ENCODE results near the gene B3GNT5.

B3GNT5 gene

GRCh38 chr3:183262875-183263378 lies 9.9 kb downstream of the B3GNT5 start:
- DNase-seq (ENCODE audit: extremely low spot score, insufficient read length, low read depth) (no peak), FAIRE-seq (no peak)

DNA sequence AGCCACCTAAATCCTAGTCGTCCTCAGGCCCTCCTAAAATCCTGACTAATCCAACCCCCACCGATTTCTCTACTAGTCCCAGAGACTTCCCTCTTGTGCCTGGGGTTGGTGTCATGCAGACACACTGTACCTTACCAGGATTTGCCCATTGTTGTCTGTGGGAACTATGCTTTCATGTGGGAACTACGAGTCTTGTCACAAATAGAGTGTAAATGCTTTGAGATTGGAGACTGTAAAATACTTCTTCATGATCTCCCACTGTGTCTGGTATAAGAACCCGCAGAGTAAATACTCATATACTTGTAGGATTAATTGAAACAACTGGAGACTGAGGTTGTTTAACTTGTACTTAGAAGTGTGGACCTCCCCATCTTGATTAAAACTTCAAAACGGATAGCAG lies 11.2 kb downstream of the B3GNT5 start:
- FAIRE-seq (no peak), DNase-seq (ENCODE audit: extremely low spot score, insufficient read length, low read depth) (no peak)

- no peak for FAIRE-seq
These were observed 12.1 kb downstream of the B3GNT5 start for GRCh38 chr3:183265157-183265642.

DNA sequence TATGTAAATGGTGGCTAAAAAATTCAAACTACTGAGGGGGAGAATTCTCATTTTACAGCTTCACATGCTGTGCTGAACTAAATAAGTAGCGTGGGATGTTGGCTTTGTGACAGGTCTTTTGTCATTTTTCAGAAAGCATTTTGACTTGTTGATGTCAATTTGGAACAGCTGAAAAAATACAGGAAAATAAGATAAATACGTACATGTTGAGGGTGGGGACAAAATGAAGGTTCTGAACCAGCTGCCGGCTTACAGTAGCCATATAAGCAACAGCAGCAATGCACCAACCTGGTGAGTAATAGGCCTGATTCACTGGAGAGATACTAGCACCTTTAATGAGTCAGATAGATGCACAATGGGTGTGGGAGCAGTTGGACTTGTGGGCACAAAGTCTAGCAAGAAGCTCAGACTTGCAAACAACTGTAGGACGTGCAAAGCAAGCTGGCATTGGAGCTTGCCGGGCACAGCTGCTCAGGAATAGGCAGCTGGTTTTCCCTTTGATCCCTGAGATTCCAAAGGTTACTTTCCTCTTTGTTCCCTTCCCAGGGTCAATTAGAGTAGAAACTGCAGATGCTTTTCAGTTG lies 12.9 kb downstream of the B3GNT5 start:
- DNase-seq (ENCODE audit: extremely low spot score, insufficient read length, low read depth) (no peak), FAIRE-seq (no peak)

More at GRCh38 chr3:183265157-183265642, 12.1 kb downstream of the B3GNT5 start:
- DNase-seq (ENCODE audit: extremely low spot score, insufficient read length, low read depth): no peak

DNA sequence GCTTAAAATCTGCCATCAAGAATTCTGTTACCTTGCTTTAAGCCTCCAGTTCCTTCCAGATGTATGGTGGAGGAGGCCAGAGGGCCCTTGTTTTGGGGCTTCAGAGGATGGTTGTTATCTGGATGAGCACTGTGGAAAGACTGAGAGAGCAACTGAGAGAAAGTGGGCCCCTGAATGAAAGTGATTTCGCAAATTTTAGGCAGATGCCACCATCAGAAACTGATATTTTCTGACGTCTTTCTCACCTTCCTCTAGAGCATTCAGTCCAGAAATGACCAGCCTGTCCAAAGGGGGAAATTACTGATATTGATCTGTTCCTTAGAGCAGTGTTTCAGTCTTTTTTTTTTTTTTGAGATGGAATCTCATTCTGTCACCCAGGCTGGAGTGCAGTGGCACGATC lies 13.4 kb downstream of the B3GNT5 start:
- DNase-seq (ENCODE audit: extremely low spot score, insufficient read length, low read depth) (no peak), FAIRE-seq (no peak)

- FAIRE-seq (no peak), DNase-seq (ENCODE audit: extremely low spot score, insufficient read length, low read depth) (no peak)
These were observed 14.1 kb downstream of the B3GNT5 start for GRCh38 chr3:183267140-183267539.

DNA sequence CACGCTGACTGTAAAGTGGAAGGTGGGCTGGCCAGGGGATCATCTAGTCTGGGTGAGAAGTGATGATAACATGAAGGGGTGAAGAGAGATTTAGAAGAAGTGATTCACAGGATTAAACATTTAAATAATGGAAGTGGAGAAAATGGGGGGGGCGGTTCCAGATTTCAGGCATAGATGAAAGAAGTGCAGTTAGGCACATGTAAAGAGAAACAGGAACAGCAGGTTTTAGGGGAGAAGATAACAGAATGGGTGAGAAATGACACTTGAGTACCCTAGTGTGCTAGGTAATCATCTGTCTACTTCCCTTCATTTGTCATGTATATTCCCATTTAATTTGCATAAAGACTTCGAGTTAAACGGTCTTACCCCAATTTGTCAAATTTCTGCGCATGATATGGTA lies 15.3 kb downstream of the B3GNT5 start:
- no peak for FAIRE-seq
- no peak for DNase-seq (ENCODE audit: extremely low spot score, insufficient read length, low read depth)

DNA sequence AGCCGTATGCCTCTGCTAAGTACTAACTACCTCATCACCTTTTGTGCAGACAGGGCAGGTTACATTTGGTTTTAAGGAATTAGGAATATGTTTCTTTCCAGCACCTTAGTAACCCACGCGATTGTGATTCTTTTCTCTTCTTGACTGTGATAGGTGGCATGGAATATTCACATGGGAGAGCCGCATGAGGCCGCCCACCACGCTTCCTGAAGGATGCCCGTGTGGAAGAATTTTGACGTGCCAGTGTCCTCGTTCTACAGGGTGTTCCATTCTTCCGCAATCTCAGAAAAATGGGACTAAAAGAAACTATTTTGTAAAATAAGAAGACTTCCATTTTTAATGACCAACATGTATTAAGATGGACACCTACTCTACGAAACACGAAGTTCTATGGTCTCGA lies 16.3 kb downstream of the B3GNT5 start:
- FAIRE-seq (no peak), DNase-seq (ENCODE audit: extremely low spot score, insufficient read length, low read depth) (no peak)

DNA sequence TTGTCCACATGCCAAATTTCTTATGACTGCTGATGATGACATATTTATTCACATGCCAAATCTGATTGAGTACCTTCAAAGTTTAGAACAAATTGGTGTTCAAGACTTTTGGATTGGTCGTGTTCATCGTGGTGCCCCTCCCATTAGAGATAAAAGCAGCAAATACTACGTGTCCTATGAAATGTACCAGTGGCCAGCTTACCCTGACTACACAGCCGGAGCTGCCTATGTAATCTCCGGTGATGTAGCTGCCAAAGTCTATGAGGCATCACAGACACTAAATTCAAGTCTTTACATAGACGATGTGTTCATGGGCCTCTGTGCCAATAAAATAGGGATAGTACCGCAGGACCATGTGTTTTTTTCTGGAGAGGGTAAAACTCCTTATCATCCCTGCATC lies 17.3 kb downstream of the B3GNT5 start:
- DNase-seq (ENCODE audit: extremely low spot score, insufficient read length, low read depth) (no peak), FAIRE-seq (no peak)

DNA sequence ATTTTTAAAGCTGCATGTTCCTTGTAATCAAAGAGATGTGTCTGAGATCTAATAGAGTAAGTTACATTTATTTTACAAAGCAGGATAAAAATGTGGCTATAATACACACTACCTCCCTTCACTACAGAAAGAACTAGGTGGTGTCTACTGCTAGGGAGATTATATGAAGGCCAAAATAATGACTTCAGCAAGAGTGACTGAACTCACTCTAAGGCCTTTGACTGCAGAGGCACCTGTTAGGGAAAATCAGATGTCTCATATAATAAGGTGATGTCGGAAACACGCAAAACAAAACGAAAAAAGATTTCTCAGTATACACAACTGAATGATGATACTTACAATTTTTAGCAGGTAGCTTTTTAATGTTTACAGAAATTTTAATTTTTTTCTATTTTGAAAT lies 19.1 kb downstream of the B3GNT5 start:
- no peak for DNase-seq (ENCODE audit: extremely low spot score, insufficient read length, low read depth)
- FAIRE-seq: no peak

GRCh38 chr3:183272791-183273190 lies 19.7 kb downstream of the B3GNT5 start:
- DNase-seq (ENCODE audit: extremely low spot score, insufficient read length, low read depth) (no peak), FAIRE-seq (no peak)

GRCh38 chr3:183274609-183275008 lies 21.6 kb downstream of the B3GNT5 start:
- FAIRE-seq: no peak
- DNase-seq (ENCODE audit: extremely low spot score, insufficient read length, low read depth): no peak

- FAIRE-seq: no peak
- DNase-seq (ENCODE audit: extremely low spot score, insufficient read length, low read depth): no peak
These were observed 22.4 kb downstream of the B3GNT5 start for GRCh38 chr3:183275418-183275817.

GRCh38 chr3:183275937-183276336 lies 22.9 kb downstream of the B3GNT5 start:
- FAIRE-seq (no peak), DNase-seq (ENCODE audit: extremely low spot score, insufficient read length, low read depth) (no peak)

GRCh38 chr3:183277260-183277659 lies 24.2 kb downstream of the B3GNT5 start:
- no peak for DNase-seq (ENCODE audit: extremely low spot score, insufficient read length, low read depth)
- FAIRE-seq: no peak

DNA sequence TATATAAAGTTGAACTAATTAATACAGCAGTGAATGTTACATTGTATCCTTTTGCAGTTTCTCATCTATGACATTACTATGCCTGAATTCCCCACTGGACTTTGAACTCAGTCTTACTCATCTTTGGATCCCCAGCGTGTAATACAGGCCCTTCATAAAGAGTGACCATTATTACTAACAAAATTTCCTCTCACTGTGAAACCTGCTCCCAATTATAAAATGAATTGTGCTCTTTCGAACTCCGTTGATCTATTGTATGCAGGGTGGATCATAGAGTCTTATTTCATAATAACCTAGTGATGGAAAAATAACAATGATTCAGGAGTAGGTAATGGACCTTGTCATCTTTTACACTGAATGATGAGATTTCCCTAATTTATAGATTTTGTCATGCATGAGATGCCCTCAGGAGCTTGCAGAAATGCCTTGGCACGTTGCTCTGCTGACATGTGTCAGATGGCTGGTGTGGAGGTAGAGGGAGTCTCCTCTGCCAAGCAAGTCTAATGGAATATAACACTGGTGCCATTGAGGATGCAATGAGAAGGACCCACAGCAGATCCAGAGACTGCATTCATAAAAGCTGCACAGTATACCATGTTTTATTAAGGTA lies 25.5 kb downstream of the B3GNT5 start:
- DNase-seq (ENCODE audit: extremely low spot score, insufficient read length, low read depth): no peak
- FAIRE-seq: no peak

GRCh38 chr3:183279371-183279770 lies 26.3 kb downstream of the B3GNT5 start:
- DNase-seq (ENCODE audit: extremely low spot score, insufficient read length, low read depth) (no peak), FAIRE-seq (no peak)

DNA sequence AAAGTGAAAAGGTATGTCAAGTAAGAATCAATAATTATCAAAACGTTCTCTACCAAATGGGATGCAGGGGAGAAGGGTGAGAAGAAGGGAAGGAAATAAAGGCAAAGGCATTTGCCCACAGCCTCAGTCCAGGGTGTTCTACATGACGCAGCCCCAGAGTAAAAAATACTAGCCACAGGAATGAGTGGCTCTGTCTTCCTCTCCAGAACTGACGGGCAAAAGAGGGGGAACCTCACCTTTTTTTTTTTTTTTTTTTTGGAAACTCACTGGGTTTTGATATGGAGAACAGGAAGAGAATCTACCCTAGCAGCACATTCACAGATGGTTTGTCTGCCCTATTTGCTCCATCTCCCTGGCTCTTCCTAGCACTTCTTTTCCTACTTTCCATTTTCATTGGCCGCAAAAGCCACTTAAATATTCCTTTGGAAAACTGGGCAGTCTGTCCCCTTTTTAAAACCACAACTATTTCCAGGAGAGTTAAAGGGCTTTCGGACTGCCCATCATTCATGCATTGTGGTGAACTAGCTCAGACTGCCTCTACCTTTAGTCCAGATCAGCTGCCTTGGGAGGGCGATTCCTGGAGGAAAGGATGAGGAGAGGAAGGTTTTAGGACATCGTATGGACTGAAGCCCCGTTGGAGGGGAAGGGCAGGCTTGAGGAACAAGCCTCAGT lies 28.2 kb downstream of the B3GNT5 start:
- FAIRE-seq: no peak
- no peak for DNase-seq (ENCODE audit: extremely low spot score, insufficient read length, low read depth)

GRCh38 chr3:183283886-183284285 lies 30.8 kb downstream of the B3GNT5 start:
- FAIRE-seq (no peak), DNase-seq (ENCODE audit: extremely low spot score, insufficient read length, low read depth) (no peak)

DNA sequence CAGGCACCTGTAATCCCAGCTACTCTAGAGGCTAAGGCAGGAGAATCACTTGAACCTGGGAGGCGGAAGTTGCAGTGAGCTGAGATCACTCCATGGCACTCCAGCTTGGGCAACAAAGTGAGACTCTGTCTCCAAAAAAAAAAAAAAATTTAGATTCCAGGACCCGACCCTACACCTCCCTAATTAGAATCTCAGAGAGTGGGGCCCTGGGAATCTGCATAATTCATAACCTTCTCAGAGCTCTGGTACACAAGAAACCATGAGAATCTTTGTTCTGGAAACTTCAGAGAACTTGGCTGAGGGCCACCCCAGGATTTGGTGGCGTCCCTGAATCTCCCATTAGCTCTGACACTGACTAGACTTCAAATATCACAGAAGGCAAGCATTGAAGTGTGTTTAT lies 31.5 kb downstream of the B3GNT5 start:
- no peak for FAIRE-seq

GRCh38 chr3:183285318-183285717 lies 32.3 kb downstream of the B3GNT5 start:
- DNase-seq (ENCODE audit: extremely low spot score, insufficient read length, low read depth) (no peak), FAIRE-seq (no peak)

More for the DNA sequence above, 31.5 kb downstream of the B3GNT5 start:
- no peak for DNase-seq (ENCODE audit: extremely low spot score, insufficient read length, low read depth)
